ENCODE measurements around the gene DPP10. TPM values are rescaled to one million over a fixed set of nuclear protein-coding genes. Genes with fewer than 3 reads are reported as not detected.

Gene DPP10
- total RNA-seq (2022; extraction: Qiagen RNA extraction; ENCODE audit: low read depth): not detected in 5 replicates

DNA sequence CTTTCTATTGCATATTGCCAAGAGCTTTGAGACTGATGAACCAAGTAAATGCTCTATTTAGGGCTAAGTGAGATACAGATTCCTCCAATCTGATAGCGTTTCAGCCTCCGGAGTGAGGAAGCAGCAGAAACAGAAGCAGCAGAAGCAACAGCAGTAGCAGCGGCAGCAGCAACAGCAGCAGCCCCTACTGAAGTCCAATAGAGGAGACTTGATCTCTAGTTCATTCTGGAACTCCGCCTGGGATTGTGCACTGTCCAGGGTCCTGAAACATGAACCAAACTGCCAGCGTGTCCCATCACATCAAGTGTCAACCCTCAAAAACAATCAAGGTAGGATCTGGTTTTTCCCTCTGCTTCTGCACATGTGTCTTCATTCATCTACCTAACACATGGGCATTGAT lies at the start of gene DPP10:
TSS of gene DPP10 (plus strand) at position 132 of the 400 bp plus-strand sequence.

Data from A549 treated with CpdA at 1 μM for 4 hours (cell line).